ENCODE measurements around the gene GPR31.

The GPR31 gene

DNA sequence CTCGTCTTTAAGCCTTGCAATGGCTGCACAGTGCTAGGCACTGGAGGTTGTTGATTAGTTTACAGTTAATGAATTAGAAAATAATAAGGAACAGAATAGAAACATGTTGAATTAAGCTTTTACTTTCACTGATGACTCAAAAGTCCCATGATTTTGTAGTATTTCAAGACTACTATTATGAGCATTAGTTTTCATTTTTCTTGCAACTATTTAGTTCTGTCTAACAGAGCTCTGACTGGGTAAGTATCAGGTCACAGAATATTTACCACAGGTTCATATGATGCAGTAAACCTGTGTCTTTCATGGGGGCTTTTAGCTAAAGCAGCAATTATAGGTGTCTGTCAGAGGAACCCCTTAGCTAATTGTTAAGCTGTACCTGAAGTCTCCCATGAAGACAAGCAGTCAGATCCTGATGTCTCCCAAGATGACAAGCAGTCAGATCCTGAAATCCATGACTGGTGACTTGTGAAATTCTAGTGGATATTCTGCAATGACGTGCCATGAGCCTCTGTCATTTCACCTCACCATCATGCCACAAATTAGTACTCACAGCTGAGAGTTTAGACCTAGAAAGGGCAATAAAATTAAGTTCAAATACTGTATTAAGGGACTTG, 8.2 kb upstream of the GPR31 start:
- DNase-seq = no peak

DNA sequence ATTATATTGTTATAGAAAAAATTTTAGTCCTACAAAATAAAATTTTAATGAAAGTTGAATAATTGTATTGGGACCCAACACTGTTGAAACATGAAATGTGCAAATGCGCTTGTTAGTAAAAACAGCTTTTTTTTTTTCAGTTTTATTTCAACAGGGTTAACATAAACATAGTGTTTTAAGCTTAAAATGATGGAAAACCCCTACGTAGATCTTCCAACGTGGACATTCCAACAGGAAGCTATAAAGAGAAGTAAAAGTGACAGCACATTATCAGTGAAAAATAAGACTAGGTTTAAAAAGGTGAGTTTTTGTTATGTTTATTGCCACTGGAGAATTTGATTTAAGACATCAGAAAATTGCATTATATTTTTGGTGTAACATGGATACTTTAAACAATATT, 6.5 kb upstream of the GPR31 start:
- DNase-seq = no peak

GRCh38 chr6:167163476-167164011, 5.8 kb upstream of the GPR31 start:
- DNase-seq = no peak

DNA sequence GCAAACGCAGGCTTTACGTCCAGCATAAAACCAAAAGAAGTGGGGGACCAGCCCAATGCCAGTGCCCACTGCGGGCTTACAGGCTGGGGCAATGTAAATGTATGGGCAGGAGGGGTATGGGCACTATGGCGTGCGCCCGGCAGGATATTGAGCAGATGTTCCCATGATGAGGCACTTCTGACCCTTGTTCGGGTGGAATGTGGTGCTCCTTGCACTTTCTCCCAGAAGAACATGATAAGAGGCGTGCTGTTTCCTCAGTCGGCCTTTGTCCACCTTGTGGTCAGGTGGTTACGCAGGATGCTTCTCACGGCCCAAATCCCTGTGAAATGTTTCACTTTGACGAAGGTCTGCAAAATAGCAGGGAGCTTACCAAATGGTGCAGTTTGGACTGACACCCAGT, 4.8 kb upstream of the GPR31 start:
- DNase-seq = no peak

DNA sequence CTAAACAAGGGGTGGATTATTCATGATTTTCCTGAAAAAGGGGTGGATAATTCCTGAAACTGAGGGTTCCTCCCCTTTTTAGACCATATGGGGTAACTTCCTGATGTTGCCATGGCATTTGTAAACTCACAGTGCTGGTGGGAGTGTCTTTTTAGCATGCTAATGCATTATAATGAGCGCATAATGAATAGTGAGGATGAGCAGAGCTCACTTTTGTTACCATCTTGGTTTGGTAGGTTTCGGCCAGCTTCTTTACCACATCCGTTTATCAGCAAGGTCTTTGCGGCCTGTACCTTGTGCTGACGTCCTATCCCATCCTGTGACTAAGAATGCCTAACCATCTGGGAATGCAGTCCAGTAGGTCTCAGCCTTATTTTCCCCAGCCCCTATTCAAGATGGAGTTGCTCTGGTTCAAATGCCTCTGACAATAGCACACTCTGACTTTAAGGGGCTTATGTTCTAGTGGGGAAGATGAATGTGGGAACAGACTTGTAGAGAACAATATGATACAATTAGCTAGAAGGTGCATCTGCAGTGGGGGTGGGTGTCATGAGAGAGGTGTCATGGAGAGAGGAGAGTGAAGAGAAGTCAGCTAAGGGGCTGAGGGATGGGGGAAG, 4.2 kb upstream of the GPR31 start:
- DNase-seq = no peak

- DNase-seq = no peak
Observed at GRCh38 chr6:167157414-167157813, 366 bp downstream of the GPR31 start.

- DNase-seq = no peak
Observed at GRCh38 chr6:167154895-167155294, 2.9 kb downstream of the GPR31 start.

DNA sequence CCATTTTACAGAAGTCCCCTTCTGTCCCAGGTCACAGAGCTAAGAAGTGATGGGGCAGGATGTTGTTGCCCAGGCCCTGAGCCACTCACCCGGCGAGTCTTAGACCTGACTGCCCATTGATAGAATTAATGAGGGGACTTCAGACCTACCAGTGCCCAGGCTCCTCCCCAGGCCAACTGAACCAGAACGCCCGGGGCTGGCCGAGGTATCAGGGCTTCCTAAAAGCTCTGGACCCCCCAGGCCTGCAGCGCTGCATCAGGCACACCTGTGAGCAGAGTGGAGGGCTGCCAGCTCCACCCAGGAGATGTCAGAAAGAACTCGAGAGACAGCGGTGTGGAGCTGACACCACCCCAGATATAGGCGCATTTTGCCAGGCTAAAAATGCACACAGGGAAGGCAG, 3.5 kb downstream of the GPR31 start:
- DNase-seq = no peak

DNA sequence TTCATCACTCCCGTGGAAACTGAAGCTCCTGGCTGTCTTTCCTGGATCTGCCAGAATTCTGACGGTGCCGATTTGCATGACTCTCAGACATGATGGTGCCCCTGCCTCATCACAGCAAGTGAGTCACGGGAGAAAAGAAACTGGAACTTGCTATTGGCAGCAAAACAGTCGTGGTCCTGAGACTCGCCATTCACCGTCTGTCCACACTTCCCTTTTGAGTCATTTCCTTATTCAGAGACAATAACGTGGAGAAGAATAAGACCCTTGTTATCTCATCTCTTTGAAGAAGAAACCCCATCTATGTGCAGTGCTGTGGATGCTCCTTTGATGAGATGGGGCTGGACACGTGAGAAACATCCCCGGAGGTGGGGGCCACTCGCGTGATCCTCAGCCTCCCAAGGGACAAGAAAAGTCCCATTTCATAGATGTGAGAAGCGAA, 4.2 kb downstream of the GPR31 start:
- no peak for DNase-seq

GRCh38 chr6:167152862-167153261, 4.9 kb downstream of the GPR31 start:
- DNase-seq = no peak

- DNase-seq = no peak
Observed at GRCh38 chr6:167151648-167152047, 6.1 kb downstream of the GPR31 start.

- no peak for DNase-seq
Observed at GRCh38 chr6:167150941-167151549, 6.7 kb downstream of the GPR31 start.

DNA sequence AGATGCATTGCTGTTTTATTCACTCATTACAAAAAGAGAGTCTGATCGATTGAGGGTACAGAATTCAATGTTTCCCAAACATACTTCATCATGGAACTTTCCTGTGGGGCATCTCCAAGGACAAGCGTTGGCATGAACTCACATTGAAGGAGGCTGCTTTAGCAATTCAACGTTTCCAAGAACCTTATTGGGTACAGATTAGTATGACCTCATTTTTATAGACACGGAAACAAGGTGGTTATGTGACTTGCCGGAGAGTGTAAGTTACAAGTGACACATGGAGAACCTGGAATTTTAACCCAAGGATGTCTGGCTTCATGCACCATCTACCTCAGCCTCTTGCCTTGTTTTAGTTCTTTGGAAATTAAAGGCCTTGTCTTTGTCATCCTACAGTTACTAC, 8.8 kb downstream of the GPR31 start:
- DNase-seq = no peak

- DNase-seq = no peak
Observed at GRCh38 chr6:167148021-167148420, 9.8 kb downstream of the GPR31 start.

DNA sequence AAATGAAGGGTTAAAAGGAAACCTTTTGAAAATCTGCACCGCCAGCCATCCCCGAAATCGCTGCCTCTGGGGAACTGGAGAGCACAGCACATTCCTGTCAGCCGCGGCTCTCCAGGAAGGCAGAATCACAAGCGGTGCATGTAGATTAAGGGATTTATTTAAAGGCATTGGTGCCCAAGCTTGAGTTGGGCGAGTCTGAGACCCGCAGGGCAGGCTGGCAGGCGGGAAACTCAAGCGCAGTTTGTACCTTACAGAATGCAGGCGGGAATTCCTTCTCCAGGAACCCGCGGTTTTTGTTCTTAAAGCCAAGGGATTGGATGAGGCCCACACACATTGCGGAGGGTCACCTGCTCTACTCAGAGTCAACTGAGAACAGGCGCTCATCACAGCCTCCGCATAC, 10.8 kb downstream of the GPR31 start:
- DNase-seq = no peak

- no peak for DNase-seq
Observed at GRCh38 chr6:167146135-167146534, 11.6 kb downstream of the GPR31 start.

DNA sequence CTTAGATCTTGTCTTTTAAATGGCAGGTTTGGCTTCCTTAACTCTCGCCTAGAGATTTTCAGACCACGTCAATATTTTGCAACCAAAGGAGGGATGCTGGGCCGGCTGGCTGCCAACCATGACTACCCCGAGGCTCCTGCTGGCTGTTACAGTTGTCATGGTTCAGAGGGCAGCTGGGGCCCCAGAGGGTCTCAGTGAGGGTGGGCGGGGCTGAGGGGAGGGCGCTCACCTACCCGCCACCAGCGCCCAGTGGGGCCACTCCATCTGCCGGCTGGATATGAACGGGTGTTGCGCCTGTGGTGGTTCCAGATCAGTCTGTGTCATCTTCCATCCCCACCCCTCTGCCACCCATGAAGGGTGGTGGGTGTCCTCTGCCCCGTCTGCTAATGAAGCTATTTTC, 12.3 kb downstream of the GPR31 start:
- DNase-seq = no peak

DNA sequence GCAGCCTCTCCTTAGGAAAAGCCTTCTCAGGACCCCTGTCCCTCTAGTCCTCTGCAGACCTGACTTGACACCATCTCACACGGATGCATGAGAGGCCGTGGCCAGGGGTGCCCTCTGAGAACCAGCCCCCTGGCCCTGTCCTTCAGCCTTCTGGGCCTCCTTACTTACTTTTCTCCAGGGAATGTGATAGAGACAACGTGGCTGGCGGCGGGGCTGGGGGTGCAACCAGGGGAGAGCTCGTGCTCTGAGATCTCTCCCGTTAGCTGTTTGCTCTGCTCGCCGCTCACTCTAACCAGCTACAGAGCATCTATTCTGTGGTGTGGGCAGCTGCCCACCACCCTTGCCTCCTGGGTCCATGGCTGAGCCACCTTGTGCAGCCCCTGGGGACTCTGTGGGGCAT, 14.7 kb downstream of the GPR31 start:
- no peak for DNase-seq

DNA sequence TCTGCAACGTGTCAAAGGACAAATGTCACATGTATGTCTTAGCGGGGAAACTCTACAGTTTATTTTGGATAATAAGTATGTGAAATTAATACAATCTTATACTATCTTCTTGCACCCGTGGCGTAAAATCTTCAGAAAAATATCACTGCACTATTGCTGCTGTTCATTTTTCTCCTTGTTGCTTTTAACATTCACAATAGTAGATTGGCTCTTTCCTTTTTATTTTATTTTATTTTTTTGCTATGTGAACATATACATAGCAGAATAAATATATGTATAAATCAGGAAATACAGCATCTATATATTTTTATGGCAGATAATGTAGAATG, 15.4 kb downstream of the GPR31 start:
- no peak for DNase-seq

DNA sequence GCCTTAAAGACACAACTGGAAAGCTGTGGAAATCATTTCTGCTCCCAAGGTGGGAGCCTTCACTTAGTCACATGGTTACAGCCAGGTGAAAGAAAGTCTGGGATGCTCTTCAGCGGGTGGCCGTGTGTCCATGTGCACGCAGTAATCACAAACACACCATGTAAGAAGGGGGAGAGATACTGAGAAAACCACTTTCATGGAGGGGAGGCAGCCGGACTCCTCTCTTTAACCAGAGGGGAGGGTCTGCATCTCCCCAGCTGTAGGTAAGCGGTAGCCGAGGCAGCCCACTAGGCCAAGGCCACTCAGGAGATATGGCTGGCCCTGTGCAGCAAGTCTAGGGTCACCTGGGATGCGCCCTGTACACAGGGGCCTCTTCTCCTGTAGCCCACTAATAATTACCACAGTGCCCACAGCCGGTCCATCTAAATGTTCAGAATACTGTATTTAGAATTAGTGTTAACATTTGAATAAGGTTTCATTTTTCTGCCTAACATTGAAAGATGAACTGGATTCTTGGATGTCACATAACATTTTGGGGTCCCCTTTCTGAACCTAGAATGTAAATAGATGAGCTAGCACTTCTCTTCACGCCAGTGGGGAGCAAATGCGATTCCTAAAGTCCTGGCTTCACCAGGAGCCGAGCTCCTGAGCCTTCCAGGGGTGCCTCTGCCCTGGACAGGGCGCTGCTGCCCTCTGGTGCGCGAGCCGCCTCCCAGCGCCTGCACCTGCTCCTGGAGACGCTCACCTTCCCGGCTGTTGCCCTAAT, 15.9 kb downstream of the GPR31 start:
- DNase-seq = no peak

DNA sequence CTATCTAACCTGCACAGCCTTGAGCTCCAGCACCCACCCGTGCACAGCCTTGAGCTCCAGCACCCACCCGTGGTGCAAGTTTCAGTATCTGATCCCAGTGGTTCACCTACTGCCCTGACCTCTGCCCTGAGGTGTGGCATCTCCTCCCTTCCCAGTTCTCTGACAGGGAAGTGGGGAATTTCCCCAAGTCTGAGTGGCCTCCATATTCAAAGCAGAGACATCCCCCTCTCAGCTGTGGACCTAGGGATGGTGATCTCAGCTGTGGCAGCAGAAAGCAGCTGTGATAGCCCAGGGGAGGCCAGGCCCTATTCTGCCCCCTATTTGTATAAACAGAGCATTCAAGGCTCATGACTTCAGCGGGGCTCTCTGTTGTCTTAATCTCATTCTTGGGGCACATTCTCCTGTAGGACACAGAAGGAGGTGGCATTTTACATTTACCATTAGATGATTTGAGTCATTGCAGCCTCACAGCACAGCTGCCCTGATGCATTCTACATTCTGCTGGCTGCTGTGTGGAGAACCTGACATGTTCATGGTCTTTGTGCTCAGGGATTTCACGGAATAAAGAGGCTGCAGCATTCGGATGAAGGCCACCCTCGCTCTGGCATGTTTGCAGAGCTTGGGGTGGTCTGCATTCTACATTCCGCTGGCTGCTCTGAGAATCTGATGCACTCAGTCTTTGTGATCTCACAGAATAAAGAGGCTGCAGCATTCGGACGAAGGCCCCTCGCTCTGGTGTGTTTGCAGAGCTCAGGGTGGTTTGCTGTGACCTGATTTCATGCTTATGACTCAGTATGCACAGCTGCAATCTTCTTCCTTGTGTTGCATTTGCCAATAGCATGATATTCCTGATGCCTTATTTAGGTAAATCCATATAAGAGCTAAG, 16.9 kb downstream of the GPR31 start:
- DNase-seq = no peak

- DNase-seq = no peak
Observed at GRCh38 chr6:167139761-167140160, 18.0 kb downstream of the GPR31 start.

DNA sequence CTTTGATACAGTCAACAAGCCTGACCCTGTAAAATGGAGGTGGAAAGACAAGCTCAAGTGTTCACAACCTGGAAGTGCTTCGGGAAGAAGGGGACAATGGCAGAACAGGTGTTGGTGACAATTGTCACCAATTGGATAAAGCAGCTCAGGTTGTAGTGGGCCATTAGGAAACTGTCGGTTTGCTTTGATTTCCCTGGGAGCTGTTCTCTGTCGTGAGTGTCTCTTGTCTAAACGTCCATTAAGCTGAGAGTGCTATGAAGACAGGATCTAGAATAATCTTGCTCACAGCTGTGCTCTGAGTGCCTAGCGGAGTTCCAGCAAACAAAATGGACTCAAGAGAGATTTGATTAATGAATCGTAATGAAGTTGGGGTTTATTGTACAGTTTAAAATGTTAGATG, 19.9 kb downstream of the GPR31 start:
- DNase-seq = no peak
